OCI-M1 (cell line): Measurements from ENCODE around the gene MUC5AC.
"Not testable (repeated sequence)": the region's sequence is repeated elsewhere in the genome, so short reads cannot be mapped to it uniquely, and the experiment has no call there.

ENCODE experiments used
- DNase-seq: peaks from one replicate; lab custom pipeline; 2025; lab: John Stamatoyannopoulos, UW

The MUC5AC gene

GRCh38 chr11:1162491-1163311, 4.9 kb downstream of the MUC5AC start:
- DNase-seq: no peak

- no peak for DNase-seq
Measured at GRCh38 chr11:1163321-1163910, 5.7 kb downstream of the MUC5AC start.

- no peak for DNase-seq
Measured at GRCh38 chr11:1163911-1164735, 6.4 kb downstream of the MUC5AC start.

GRCh38 chr11:1164779-1165255, 7.1 kb downstream of the MUC5AC start:
- DNase-seq: not testable (repeated sequence)

- DNase-seq: no peak
Measured at GRCh38 chr11:1165256-1166041, 7.7 kb downstream of the MUC5AC start.

GRCh38 chr11:1167256-1167655, 9.5 kb downstream of the MUC5AC start:
- DNase-seq: no peak

GRCh38 chr11:1167751-1168231, 10.0 kb downstream of the MUC5AC start:
- no peak for DNase-seq

- DNase-seq: no peak
Measured at GRCh38 chr11:1168256-1168655, 10.5 kb downstream of the MUC5AC start.

- no peak for DNase-seq
Measured at GRCh38 chr11:1168721-1169161, 11.0 kb downstream of the MUC5AC start.

GRCh38 chr11:1171223-1171984, 13.7 kb downstream of the MUC5AC start:
- no peak for DNase-seq

GRCh38 chr11:1171985-1172728, 14.4 kb downstream of the MUC5AC start:
- DNase-seq: no peak

- DNase-seq: no peak
Measured at GRCh38 chr11:1172729-1173117, 15.0 kb downstream of the MUC5AC start.

- not testable (repeated sequence) for DNase-seq
Measured at GRCh38 chr11:1173396-1173795, 15.6 kb downstream of the MUC5AC start.

GRCh38 chr11:1174441-1175370, 17.0 kb downstream of the MUC5AC start:
- DNase-seq: no peak

GRCh38 chr11:1175461-1176223, 17.9 kb downstream of the MUC5AC start:
- DNase-seq: no peak

GRCh38 chr11:1176224-1177019, 18.7 kb downstream of the MUC5AC start:
- no peak for DNase-seq

- no peak for DNase-seq
Measured at GRCh38 chr11:1177020-1177770, 19.4 kb downstream of the MUC5AC start.
